NCI-H1092 (cell line): ENCODE results near the gene HTR3B.
"Not testable (repeated sequence)": the region's sequence is repeated elsewhere in the genome, so short reads cannot be mapped to it uniquely, and the experiment has no call there.

Source experiments
- DNase-seq: peaks from one replicate; lab custom pipeline; 2025; lab: John Stamatoyannopoulos, UW

Gene HTR3B

GRCh38 chr11:113946162-113946561 lies 41.6 kb downstream of the HTR3B start:
- not testable (repeated sequence) for DNase-seq

- DNase-seq, result no peak
Observed at GRCh38 chr11:113947994-113948393, 43.4 kb downstream of the HTR3B start.

- DNase-seq, result no peak
Observed at GRCh38 chr11:113949891-113950290, 45.3 kb downstream of the HTR3B start.

- DNase-seq, result no peak
Observed at GRCh38 chr11:113951537-113951936, 46.9 kb downstream of the HTR3B start.

GRCh38 chr11:113952070-113952469 lies 47.5 kb downstream of the HTR3B start:
- no peak for DNase-seq

- no peak for DNase-seq
Observed at GRCh38 chr11:113952588-113952987, 48.0 kb downstream of the HTR3B start.

GRCh38 chr11:113954235-113954634 lies 49.6 kb downstream of the HTR3B start:
- no peak for DNase-seq

GRCh38 chr11:113956986-113957385 lies 52.4 kb downstream of the HTR3B start:
- DNase-seq, result peak; percentile 26

GRCh38 chr11:113960702-113961330 lies 56.2 kb downstream of the HTR3B start:
- DNase-seq, result no peak

GRCh38 chr11:113967361-113967760 lies 62.8 kb downstream of the HTR3B start:
- DNase-seq, result no peak

- no peak for DNase-seq
Observed at GRCh38 chr11:113971506-113972195, 67.1 kb downstream of the HTR3B start.

GRCh38 chr11:113974741-113975470 lies 70.3 kb downstream of the HTR3B start, which contains the start of gene HTR3A:
TSS of gene HTR3A (plus strand) at chr11:113975108. CDS start at chr11:113975326, 218 bp downstream.
- DNase-seq, result peak; percentile 85

GRCh38 chr11:113977071-113977490 lies 72.5 kb downstream of the HTR3B start:
- no peak for DNase-seq

GRCh38 chr11:113977701-113978100 lies 73.1 kb downstream of the HTR3B start:
- no peak for DNase-seq

GRCh38 chr11:113979431-113979830 lies 74.8 kb downstream of the HTR3B start:
- DNase-seq, result peak; percentile 35

GRCh38 chr11:113980785-113981184 lies 76.2 kb downstream of the HTR3B start:
- no peak for DNase-seq

GRCh38 chr11:113982306-113982705 lies 77.7 kb downstream of the HTR3B start:
- no peak for DNase-seq

- no peak for DNase-seq
Observed at GRCh38 chr11:113984781-113985180, 80.2 kb downstream of the HTR3B start.

- no peak for DNase-seq
Observed at GRCh38 chr11:113985906-113986305, 81.3 kb downstream of the HTR3B start.

GRCh38 chr11:113986351-113987140 lies 82.0 kb downstream of the HTR3B start:
- no peak for DNase-seq

- no peak for DNase-seq
Observed at GRCh38 chr11:113989381-113989780, 84.8 kb downstream of the HTR3B start.

GRCh38 chr11:113989916-113990315 lies 85.3 kb downstream of the HTR3B start:
- no peak for DNase-seq
